SK-N-SH (cell line): ENCODE data around the gene DHRSX. TPM values are rescaled to one million over a fixed set of nuclear protein-coding genes. Genes with fewer than 3 reads are reported as not detected.

Experiments
- CTCF ChIA-PET: fragments of 300-600, 350-600 bp; formaldehyde crosslinking; extraction: SDS; loops from one replicate; lab custom pipeline; 2021; lab: Yijun Ruan, JAX
- POLR2A ChIA-PET: fragments of 350-600 bp; sonication (Branson Sonifier 250); formaldehyde crosslinking; extraction: SDS; loops from one replicate; lab custom pipeline; 2020; ENCODE audit warnings: antibody characterized with exemption, inconsistent platforms; lab: Yijun Ruan, JAX
- DNase-seq: peaks from one replicate; pipeline ENCODE4 v3.0.0; 2012
- H2AFZ ChIP-seq: fragments of 200-600 bp; sonication (generic); 2 replicates; pipeline ENCODE4 v1.8.1; 2016; ENCODE audit warnings: antibody characterized with exemption, mild to moderate bottlenecking, low read depth
- H3F3A ChIP-seq: fragments of 200-600 bp; sonication (generic); replicated peaks from 2 replicates; pipeline ENCODE3; 2016; ENCODE audit warnings: antibody characterized with exemption, mild to moderate bottlenecking; ENCODE audit not compliant: insufficient read depth
- H3K27ac ChIP-seq, 2 experiments: fragments of 200-500 bp in 1 of 2; fragments of 200-600 bp in 1 of 2; sonication (Bioruptor generic) in 1 of 2; sonication (generic), shearing (Covaris generic) in 1 of 2; 2 replicates each; pipeline versions ENCODE4 v1.5.1 to v1.6.1; 2014 to 2016; ENCODE audit warnings: low read depth in 2 of 2, inconsistent platforms in 1 of 2, low read length in 1 of 2, mild to moderate bottlenecking in 1 of 2, mixed read lengths in 1 of 2
- H3K27me3 ChIP-seq: fragments of 200-600 bp; sonication (generic), shearing (Covaris generic); 2 replicates; pipeline ENCODE4 v1.6.1; 2016; ENCODE audit warnings: mixed run types; ENCODE audit not compliant: insufficient read depth
- H3K36me3 ChIP-seq, 2 experiments: fragments of 200-500 bp in 1 of 2; fragments of 200-600 bp in 1 of 2; sonication (Bioruptor generic) in 1 of 2; sonication (generic) in 1 of 2; replicated peaks in 1 of 2; 2 replicates each; pipeline versions ENCODE3 to v1.5.1; 2014 to 2016; ENCODE audit warnings: low read length in 1 of 2, mild to moderate bottlenecking in 1 of 2; ENCODE audit not compliant: insufficient read depth in 2 of 2, control insufficient read depth in 1 of 2
- H3K4me1 ChIP-seq, 2 experiments: fragments of 200-500 bp in 1 of 2; fragments of 200-600 bp in 1 of 2; sonication (Bioruptor generic) in 1 of 2; sonication (generic), shearing (Covaris generic) in 1 of 2; 2 replicates each; pipeline versions ENCODE4 v1.5.1 to v1.6.1; 2014 to 2016; ENCODE audit warnings: low read depth in 1 of 2, low read length in 1 of 2, mixed run types in 1 of 2; ENCODE audit not compliant: insufficient read depth in 2 of 2, control insufficient read depth in 1 of 2
- H3K4me2 ChIP-seq: fragments of 200-600 bp; sonication (generic), shearing (Covaris generic); 2 replicates; pipeline ENCODE4 v1.6.1; 2017; ENCODE audit warnings: mixed run types
- H3K4me3 ChIP-seq, 2 experiments: fragments of 200-500 bp in 1 of 2; fragments of 200-600 bp in 1 of 2; sonication (Bioruptor generic) in 1 of 2; sonication (generic), shearing (Covaris generic) in 1 of 2; 2 replicates each; pipeline versions ENCODE4 v1.5.1 to v1.8.1; 2014 to 2016; ENCODE audit warnings: low read depth in 2 of 2, inconsistent platforms in 1 of 2, low read length in 1 of 2, mild to moderate bottlenecking in 1 of 2, mixed read lengths in 1 of 2, moderate library complexity in 1 of 2
- H3K79me2 ChIP-seq: fragments of 200-600 bp; sonication (generic); 2 replicates; pipeline ENCODE4 v1.8.1; 2017; ENCODE audit warnings: mild to moderate bottlenecking; ENCODE audit not compliant: insufficient read depth
- H3K9ac ChIP-seq: fragments of 200-600 bp; sonication (generic); 2 replicates; pipeline ENCODE4 v1.6.1; 2017; ENCODE audit warnings: mixed run types
- H3K9me2 ChIP-seq: fragments of 200-600 bp; sonication (generic); 2 replicates; pipeline ENCODE4 v1.6.1; 2017; ENCODE audit warnings: mixed run types
- H3K9me3 ChIP-seq: fragments of 200-600 bp; sonication (generic); 2 replicates; pipeline ENCODE4 v1.6.1; 2017; ENCODE audit warnings: mixed run types, mild to moderate bottlenecking, moderate library complexity
- H4K20me1 ChIP-seq: fragments of 200-600 bp; sonication (generic); 2 replicates; pipeline ENCODE4 v1.6.1; 2017; ENCODE audit warnings: mild to moderate bottlenecking, mixed run types; ENCODE audit not compliant: insufficient read depth
- CHD2 ChIP-seq: fragments of 150-350 bp; IDR thresholded peaks from 2 replicates; pipeline ENCODE4 v1.6.1; 2018; ENCODE audit warnings: low read length; ENCODE audit not compliant: partially characterized antibody
- EP300 ChIP-seq, 2 experiments: IDR thresholded peaks; 2 replicates each; pipeline versions ENCODE4 v1.4.0 to v1.6.1; 2012; ENCODE audit warnings: borderline replicate concordance in 1 of 2, low read depth in 1 of 2, low read length in 1 of 2
- FOXJ3 ChIP-seq: sonication (generic); formaldehyde crosslinking; IDR thresholded peaks from 2 replicates; pipeline ENCODE4 v1.5.1; 2020; ENCODE audit warnings: mild to moderate bottlenecking, missing genetic modification reagents
- FOXM1 ChIP-seq: IDR thresholded peaks from 2 replicates; pipeline ENCODE4 v1.4.0; 2012; ENCODE audit warnings: low read depth, mild to moderate bottlenecking
- GABPA ChIP-seq: IDR thresholded peaks from 2 replicates; pipeline ENCODE4 v1.4.0; 2012; ENCODE audit warnings: low read depth, mild to moderate bottlenecking
- JUND ChIP-seq: IDR thresholded peaks from 2 replicates; pipeline ENCODE4 v1.4.0; 2012
- MAX ChIP-seq: IDR thresholded peaks from 2 replicates; pipeline ENCODE4 v1.4.0; 2012; ENCODE audit warnings: low read depth
- NFIC ChIP-seq: IDR thresholded peaks from 2 replicates; pipeline ENCODE4 v1.4.0; 2012; ENCODE audit warnings: borderline replicate concordance
- RCOR1 ChIP-seq: fragments of 150-350 bp; IDR thresholded peaks from 2 replicates; pipeline ENCODE4 v1.6.1; 2017; ENCODE audit warnings: antibody characterized with exemption, low read length
- REST ChIP-seq: IDR thresholded peaks from 2 replicates; pipeline ENCODE4 v1.6.1; 2012; ENCODE audit warnings: mild to moderate bottlenecking, low read depth, low read length, moderate library complexity
- RXRA ChIP-seq: IDR thresholded peaks from 2 replicates; pipeline ENCODE4 v1.4.0; 2012; ENCODE audit warnings: low read depth, mild to moderate bottlenecking, borderline replicate concordance
- TAF1 ChIP-seq: IDR thresholded peaks from 2 replicates; pipeline ENCODE4 v1.6.1; 2012; ENCODE audit warnings: low read depth, mild to moderate bottlenecking, low read length, moderate library complexity, borderline replicate concordance
- TEAD4 ChIP-seq: IDR thresholded peaks from 2 replicates; pipeline ENCODE4 v1.4.0; 2012; ENCODE audit warnings: mild to moderate bottlenecking, borderline replicate concordance; ENCODE audit not compliant: insufficient read depth
- USF1 ChIP-seq: IDR thresholded peaks from 2 replicates; pipeline ENCODE4 v1.4.0; 2012; ENCODE audit warnings: low read depth, borderline replicate concordance
- YY1 ChIP-seq: IDR thresholded peaks from 2 replicates; pipeline ENCODE4 v1.4.0; 2012; ENCODE audit warnings: low read depth, mild to moderate bottlenecking
- ZBTB33 ChIP-seq: IDR thresholded peaks from 2 replicates; pipeline ENCODE4 v1.4.0; 2012; ENCODE audit warnings: low read depth, borderline replicate concordance
- WGBS: methylation state at CpG from one replicate; pipeline ENCODE4 v1.1.6; 2017; ENCODE audit warnings: low lambda C conversion rate; 5-methylcytosine and 5-hydroxymethylcytosine counted together
- polyA plus RNA-seq, 3 experiments: library from polyadenylated mRNA; depleted of rRNA; stranded (reverse); fragments of >200 nt; gene quantifications; 2 replicates each; pipeline ENCODE4 v1.2.3, GENCODE V29; 2012

The DHRSX gene
- polyA plus RNA-seq, 1 of the 3 experiments (the other 2 are of a cell fraction), result 34.3 TPM

GRCh38 chrX:2193273-2193592 is 307.5 kb downstream of the DHRSX start:
- H3K4me3 ChIP-seq, result no peak overlapping the region
- no peaks in the 10 kb centered on the region for H3K4me1 ChIP-seq
- no peak for TF ChIP-seq JUND
- TF ChIP-seq EP300 (IDR thresholded peaks at IDR 0.05; ENCODE audit: borderline replicate concordance in 1 of 2, low read depth in 1 of 2, low read length in 1 of 2), result no peak
- no peak for TF ChIP-seq RXRA
- no peak for TF ChIP-seq RCOR1
- TF ChIP-seq USF1, result no peak
- TF ChIP-seq REST, result no peak
- TF ChIP-seq MAX, result no peak
- no peak for TF ChIP-seq TAF1
- no peak for TF ChIP-seq YY1
- no peak for TF ChIP-seq NFIC
- no peak for TF ChIP-seq FOXJ3 (CRISPR knock-in tag)
- H2AFZ ChIP-seq, result no peak overlapping the region
- no peak for DNase-seq
- H3K27ac ChIP-seq, result no peak overlapping the region
- no peak overlapping the region for H3K9ac ChIP-seq
- H3F3A ChIP-seq, result no peaks in the 10 kb centered on the region
- H3K9me3 ChIP-seq, result no peaks in the 10 kb centered on the region
- WGBS, result 39% methylated on average over 3 of the region's 3 CpGs
- H4K20me1 ChIP-seq, result no peaks in the 10 kb centered on the region
- H3K27me3 ChIP-seq, result peaks cover 7% of the 10 kb centered on the region; the same call in 1 of the 2 replicates
- H3K4me2 ChIP-seq, result no peak overlapping the region
- H3K36me3 ChIP-seq, result no peaks in the 10 kb centered on the region
- CTCF ChIA-PET, result no interaction called here
- H3K79me2 ChIP-seq, result no peaks in the 10 kb centered on the region
- POLR2A ChIA-PET, result no interaction called here
- H3K9me2 ChIP-seq, result no peaks in the 10 kb centered on the region

GRCh38 chrX:2192584-2193272 is 308.0 kb downstream of the DHRSX start:
- Histone ChIP-seq H3F3A (no peaks in the 10 kb centered on the region), H3K4me1 (no peaks in the 10 kb centered on the region), H3K27ac (no peak overlapping the region), H3K4me3 (no peak overlapping the region), H2AFZ (no peak overlapping the region), H3K9ac (no peak overlapping the region), H3K27me3 (peaks cover 7% of the 10 kb centered on the region; the same call in 1 of the 2 replicates), H3K79me2 (no peaks in the 10 kb centered on the region), H4K20me1 (no peaks in the 10 kb centered on the region), H3K9me2 (no peaks in the 10 kb centered on the region), H3K4me2 (no peak overlapping the region), H3K9me3 (no peaks in the 10 kb centered on the region), H3K36me3 (no peaks in the 10 kb centered on the region)
- CTCF ChIA-PET, result no interaction called here
- no peak for DNase-seq
- WGBS, result 38% methylated on average over 12 of the region's 12 CpGs
- POLR2A ChIA-PET, result no interaction called here
- TF ChIP-seq RCOR1 (no peak), MAX (no peak), TEAD4 (no peak), YY1 (no peak), FOXM1 (no peak), REST (no peak), RXRA (no peak), ZBTB33 (no peak), CHD2 (no peak), GABPA (no peak)
